Omental fat pad (tissue), 4 donors: Measurements from ENCODE around the gene PLCB1. TPM values are rescaled to one million over a fixed set of nuclear protein-coding genes. Genes with fewer than 3 reads are reported as not detected.
"Not testable (repeated sequence)": the region's sequence is repeated elsewhere in the genome, so short reads cannot be mapped to it uniquely, and the experiment has no call there.

ENCODE experiments used
- ATAC-seq: fragments of 150-250 bp; one replicate; pipeline ENCODE4 v1.9.1; 2016; ENCODE audit warnings: mild to moderate bottlenecking, moderate library complexity; ENCODE audit not compliant: low FRiP score
- DNase-seq: peaks from one replicate; pipeline ENCODE4 v3.0.0-alpha.2; 2019; ENCODE audit warnings: low spot score
- CTCF ChIP-seq, 3 donors: fragments of 450-650 bp; IDR thresholded peaks; one replicate each; pipeline ENCODE4 v1.5.1; 2016 to 2017; ENCODE audit warnings: antibody characterized with exemption in 3 of 3, mild to moderate bottlenecking in 3 of 3, moderate library complexity in 2 of 3
- total RNA-seq, 4 donors: library from RNA; depleted of rRNA; stranded (reverse); fragments of >200 nt; gene quantifications; one replicate each; pipeline ENCODE4 v1.1.0, GENCODE V29; 2016

PLCB1 gene
- total RNA-seq, 4 donors from 2014 or later, result 22.4 to 60.5 (median 36.4) TPM

GRCh38 chr20:8581446-8582183 lies 449.5 kb downstream of the PLCB1 start:
- TF ChIP-seq CTCF (IDR thresholded peaks at IDR 0.05), result no peak
- DNase-seq (no peak), ATAC-seq (no peak)

GRCh38 chr20:8583012-8583565 lies 451.0 kb downstream of the PLCB1 start:
- ATAC-seq (no peak), DNase-seq (no peak)
- no peak for TF ChIP-seq CTCF (IDR thresholded peaks at IDR 0.05)

GRCh38 chr20:8583566-8584043 lies 451.5 kb downstream of the PLCB1 start:
- ATAC-seq (peak; percentile 62), DNase-seq (no peak)
- TF ChIP-seq CTCF (IDR thresholded peaks at IDR 0.05), result no peak

- DNase-seq (no peak), ATAC-seq (no peak)
- no peak for TF ChIP-seq CTCF (IDR thresholded peaks at IDR 0.05)
Measured at GRCh38 chr20:8587251-8587650, 455.2 kb downstream of the PLCB1 start.

GRCh38 chr20:8587810-8588209 lies 455.7 kb downstream of the PLCB1 start:
- no peak for ATAC-seq
- TF ChIP-seq CTCF (IDR thresholded peaks at IDR 0.05), result no peak
- DNase-seq, result no peak

GRCh38 chr20:8589956-8590355 lies 457.9 kb downstream of the PLCB1 start:
- ATAC-seq (no peak), DNase-seq (no peak)
- TF ChIP-seq CTCF (IDR thresholded peaks at IDR 0.05), result no peak

- not testable (repeated sequence) for ATAC-seq, DNase-seq
Measured at GRCh38 chr20:8600910-8601541, 469.0 kb downstream of the PLCB1 start.
